GOT3 (cell line): ENCODE data around the gene LCMT2.
"Not testable (repeated sequence)": the region's sequence is repeated elsewhere in the genome, so short reads cannot be mapped to it uniquely, and the experiment has no call there.

Source experiments
- DNase-seq: peaks from one replicate; lab custom pipeline; 2025; ENCODE audit warnings: mixed read lengths; lab: John Stamatoyannopoulos, UW

The LCMT2 gene

GRCh38 chr15:43314171-43314570, 16.2 kb downstream of the LCMT2 start:
- no peak for DNase-seq

GRCh38 chr15:43312378-43312777, 18.0 kb downstream of the LCMT2 start:
- DNase-seq: no peak

GRCh38 chr15:43302205-43302817, 28.1 kb downstream of the LCMT2 start, which contains the start of gene TGM7:
TSS of gene TGM7 (minus strand) at chr15:43302255.
- no peak for DNase-seq

GRCh38 chr15:43299884-43300283, 30.5 kb downstream of the LCMT2 start:
- no peak for DNase-seq

- no peak for DNase-seq
These were observed 31.0 kb downstream of the LCMT2 start for GRCh38 chr15:43299411-43299810.

- DNase-seq: no peak
These were observed 36.2 kb downstream of the LCMT2 start for GRCh38 chr15:43294091-43294706.

GRCh38 chr15:43293432-43293831, 36.9 kb downstream of the LCMT2 start:
- no peak for DNase-seq

- DNase-seq: no peak
These were observed 37.8 kb downstream of the LCMT2 start for GRCh38 chr15:43292375-43293078.

GRCh38 chr15:43289656-43290055, 40.7 kb downstream of the LCMT2 start:
- DNase-seq: not testable (repeated sequence)

- DNase-seq: no peak
These were observed 43.1 kb downstream of the LCMT2 start for GRCh38 chr15:43287254-43287653.

GRCh38 chr15:43286074-43286473, 44.3 kb downstream of the LCMT2 start:
- DNase-seq: no peak

GRCh38 chr15:43285609-43286037, 44.8 kb downstream of the LCMT2 start:
- no peak for DNase-seq

GRCh38 chr15:43283526-43283925, 46.8 kb downstream of the LCMT2 start:
- DNase-seq: no peak

- DNase-seq: no peak
These were observed 48.3 kb downstream of the LCMT2 start for GRCh38 chr15:43281926-43282602.

GRCh38 chr15:43280996-43281395, 49.4 kb downstream of the LCMT2 start:
- DNase-seq: no peak

GRCh38 chr15:43279496-43279895, 50.9 kb downstream of the LCMT2 start:
- DNase-seq: no peak

- no peak for DNase-seq
These were observed 51.5 kb downstream of the LCMT2 start for GRCh38 chr15:43278869-43279268.

- no peak for DNase-seq
These were observed 52.5 kb downstream of the LCMT2 start for GRCh38 chr15:43277901-43278300.

GRCh38 chr15:43277231-43277823, 53.0 kb downstream of the LCMT2 start:
- no peak for DNase-seq

GRCh38 chr15:43276563-43277200, 53.7 kb downstream of the LCMT2 start:
- DNase-seq: no peak

- DNase-seq: no peak
These were observed 54.4 kb downstream of the LCMT2 start for GRCh38 chr15:43275740-43276562.
